SK-N-SH treated with all-trans-retinoic acid at 6 μM for 48 hours (cell line): ENCODE data around the gene MS4A6E.
"Not testable (repeated sequence)": the region's sequence is repeated elsewhere in the genome, so short reads cannot be mapped to it uniquely, and the experiment has no call there.

Experiments used
- ATAC-seq: fragments of 200-7000 bp; cut with Tn5 transposase; 3 replicates; pipeline ENCODE4 v1.9.1; 2020; ENCODE audit warnings: mild to moderate bottlenecking, moderate library complexity
- ARNTL ChIP-seq: fragments of 450-650 bp; formaldehyde crosslinking; IDR thresholded peaks from 2 replicates; pipeline ENCODE4 v1.5.0; 2020; ENCODE audit warnings: low read depth, mild to moderate bottlenecking, moderate library complexity, borderline replicate concordance
- BACH2 ChIP-seq: fragments of 250-450 bp; sonication (Bioruptor Pico); IDR thresholded peaks from 2 replicates; pipeline ENCODE4 v1.9.0; 2021; ENCODE audit warnings: mild to moderate bottlenecking, borderline replicate concordance
- CSDC2 ChIP-seq: fragments of 250-450 bp; sonication (Bioruptor Pico); IDR thresholded peaks from 2 replicates; pipeline ENCODE4 v1.5.0; 2020; ENCODE audit warnings: mild to moderate bottlenecking, moderate library complexity
- CSRNP3 ChIP-seq: fragments of 250-450 bp; sonication (Bioruptor Pico); IDR thresholded peaks from 2 replicates; pipeline ENCODE4 v1.5.1; 2021; ENCODE audit warnings: mild to moderate bottlenecking, moderate library complexity
- ESRRG ChIP-seq: fragments of 250-450 bp; sonication (Bioruptor Pico); IDR thresholded peaks from 2 replicates; pipeline ENCODE4 v1.6.1; 2021; ENCODE audit warnings: mild to moderate bottlenecking
- GLIS3 ChIP-seq: fragments of 250-450 bp; sonication (Bioruptor Pico); IDR thresholded peaks from 2 replicates; pipeline ENCODE4 v1.5.0; 2020; ENCODE audit warnings: mild to moderate bottlenecking, moderate library complexity
- ISL1 ChIP-seq: fragments of 250-450 bp; sonication (Bioruptor Pico); IDR thresholded peaks from 2 replicates; pipeline ENCODE4 v2.1.2; 2022; ENCODE audit warnings: mild to moderate bottlenecking, moderate library complexity
- OSR1 ChIP-seq: fragments of 250-450 bp; sonication (Bioruptor Pico); IDR thresholded peaks from 2 replicates; pipeline ENCODE4 v1.8.0; 2022; ENCODE audit warnings: moderate library complexity, mild to moderate bottlenecking, inconsistent platforms
- PPARA ChIP-seq: fragments of 250-450 bp; sonication (Bioruptor Pico); IDR thresholded peaks from 2 replicates; pipeline ENCODE4 v1.5.0; 2020; ENCODE audit warnings: mild to moderate bottlenecking, borderline replicate concordance
- RARB ChIP-seq: fragments of 250-450 bp; sonication (Bioruptor Pico); IDR thresholded peaks from 2 replicates; pipeline ENCODE4 v1.8.0; 2021; ENCODE audit warnings: mild to moderate bottlenecking, moderate library complexity
- TCF4 ChIP-seq: fragments of 250-450 bp; sonication (Bioruptor Pico); IDR thresholded peaks from 2 replicates; pipeline ENCODE4 v1.8.0; 2021; ENCODE audit warnings: mild to moderate bottlenecking, moderate library complexity, borderline replicate concordance
- TOX ChIP-seq: fragments of 250-450 bp; sonication (Bioruptor Pico); IDR thresholded peaks from 2 replicates; pipeline ENCODE4 v1.8.0; 2021; ENCODE audit warnings: mild to moderate bottlenecking, moderate library complexity, borderline replicate concordance
- ZFP3 ChIP-seq: fragments of 250-450 bp; sonication (Bioruptor Pico); IDR thresholded peaks from 2 replicates; pipeline ENCODE4 v1.5.0; 2020; ENCODE audit warnings: mild to moderate bottlenecking, moderate library complexity
- ZFP30 ChIP-seq: fragments of 450-650 bp; formaldehyde crosslinking; IDR thresholded peaks from 2 replicates; pipeline ENCODE4 v1.5.0; 2022; ENCODE audit warnings: mild to moderate bottlenecking, moderate library complexity
- ZNF565 ChIP-seq: fragments of 450-650 bp; formaldehyde crosslinking; conservative IDR thresholded peaks from 2 replicates; pipeline ENCODE4 v1.5.0; 2020; ENCODE audit warnings: low read depth, mild to moderate bottlenecking, moderate library complexity
- ZNF70 ChIP-seq: fragments of 450-650 bp; formaldehyde crosslinking; IDR thresholded peaks from 2 replicates; pipeline ENCODE4 v1.5.0; 2020; ENCODE audit warnings: mild to moderate bottlenecking, moderate library complexity
- ZNF8 ChIP-seq: fragments of 450-650 bp; formaldehyde crosslinking; IDR thresholded peaks from 2 replicates; pipeline ENCODE4 v1.5.0; 2020; ENCODE audit warnings: mild to moderate bottlenecking, moderate library complexity
- TF ChIP-seq, protein P1 (sequence below): fragments of 250-450 bp; sonication (Bioruptor Pico); IDR thresholded peaks from 2 replicates; pipeline ENCODE4 v1.8.0; 2020; ENCODE audit warnings: mild to moderate bottlenecking, moderate library complexity, borderline replicate concordance
- TF ChIP-seq, protein P2 (sequence below): fragments of 250-450 bp; sonication (Bioruptor Pico); IDR thresholded peaks from 2 replicates; pipeline ENCODE4 v1.5.0; 2020; ENCODE audit warnings: mild to moderate bottlenecking, moderate library complexity
- TF ChIP-seq, protein P3 (sequence below): fragments of 250-450 bp; sonication (Bioruptor Pico); IDR thresholded peaks from 2 replicates; pipeline ENCODE4 v1.5.1; 2020; ENCODE audit warnings: low read depth, mild to moderate bottlenecking, moderate library complexity

The MS4A6E gene

DNA sequence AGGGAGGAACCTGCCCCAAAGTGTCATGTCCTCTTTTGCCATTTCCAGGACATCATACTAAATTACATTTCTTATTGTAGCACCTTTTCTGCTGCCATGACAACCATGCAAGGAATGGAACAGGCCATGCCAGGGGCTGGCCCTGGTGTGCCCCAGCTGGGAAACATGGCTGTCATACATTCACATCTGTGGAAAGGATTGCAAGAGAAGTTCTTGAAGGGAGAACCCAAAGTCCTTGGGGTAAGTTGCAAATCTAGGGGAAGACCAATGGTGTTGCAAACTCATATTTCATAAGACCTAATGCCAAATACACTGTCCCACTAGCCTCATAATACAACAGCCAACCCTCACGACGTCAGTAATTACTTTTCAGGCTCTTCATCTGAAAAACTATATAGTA, 34.9 kb upstream of the MS4A6E start:
- TF ChIP-seq BACH2 (CRISPR knock-in tag): no peak
- TF ChIP-seq, all 23 proteins: peak for 0
- ATAC-seq: no peak

GRCh38 chr11:60301178-60301577, 25.9 kb upstream of the MS4A6E start:
- no peak for ATAC-seq
- TF ChIP-seq ESRRG (CRISPR knock-in tag) (no peak), GLIS3 (CRISPR knock-in tag) (no peak), ISL1 (CRISPR knock-in tag) (no peak), CSDC2 (no peak)

DNA sequence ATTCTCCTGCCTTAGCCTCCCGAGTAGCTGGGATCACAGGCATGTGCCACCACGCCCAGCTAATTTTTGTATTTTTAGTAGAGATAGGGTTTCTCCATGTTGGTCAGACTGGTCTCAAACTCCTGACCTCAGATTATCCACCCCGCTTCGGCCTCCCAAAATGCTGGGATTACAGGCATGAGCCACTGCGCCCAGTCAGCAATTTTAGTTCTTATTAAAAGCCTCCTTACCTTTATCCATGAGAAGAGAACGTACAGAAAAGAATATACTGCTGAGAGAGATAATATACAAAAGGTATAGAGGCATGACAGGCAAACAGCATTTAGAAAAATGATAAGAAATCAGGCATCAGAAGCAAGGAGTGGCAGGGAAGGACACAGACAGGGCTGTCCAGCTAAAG, 25.2 kb upstream of the MS4A6E start:
- ATAC-seq: not testable (repeated sequence)

DNA sequence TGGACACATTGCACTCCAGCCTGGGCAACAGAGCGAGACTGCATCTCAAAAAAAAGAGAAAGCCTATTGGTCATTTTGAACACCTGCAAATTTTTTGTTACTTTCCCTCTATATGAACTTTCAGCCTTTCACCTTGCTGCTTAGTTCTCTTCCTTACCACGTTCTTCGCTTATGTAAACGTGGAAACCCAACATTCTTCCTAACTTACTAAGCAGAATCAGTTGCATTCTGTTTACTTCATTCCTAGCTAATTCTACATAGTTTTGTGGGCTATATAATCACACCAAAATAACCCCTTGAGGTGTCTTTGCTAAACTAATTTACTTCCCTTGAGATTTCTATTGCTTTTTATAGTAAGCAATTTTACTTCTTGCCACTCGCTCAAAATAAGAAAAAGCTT, 23.4 kb upstream of the MS4A6E start:
- TF ChIP-seq OSR1: no peak
- TF ChIP-seq ZNF70 (CRISPR knock-in tag): no peak
- TF ChIP-seq CSDC2: no peak
- TF ChIP-seq CSRNP3 (CRISPR knock-in tag): no peak
- no peak for TF ChIP-seq TOX (CRISPR knock-in tag)
- no peak for TF ChIP-seq ISL1 (CRISPR knock-in tag)
- TF ChIP-seq ZFP30 (CRISPR knock-in tag): no peak
- no peak for TF ChIP-seq RARB (CRISPR knock-in tag)
- TF ChIP-seq ZNF8 (CRISPR knock-in tag): no peak
- TF ChIP-seq, all 23 proteins: peak for 0
- ATAC-seq: no peak

- TF ChIP-seq TCF4 (CRISPR knock-in tag) (no peak), PPARA (no peak), ESRRG (CRISPR knock-in tag) (no peak), TOX (CRISPR knock-in tag) (no peak), ZFP3 (no peak), ARNTL (CRISPR knock-in tag) (no peak), RARB (CRISPR knock-in tag) (no peak), ZNF565 (CRISPR knock-in tag) (no peak), ISL1 (CRISPR knock-in tag) (no peak), ZNF8 (CRISPR knock-in tag) (no peak), ZFP30 (CRISPR knock-in tag) (no peak), OSR1 (no peak)
- TF ChIP-seq, protein P1, sequence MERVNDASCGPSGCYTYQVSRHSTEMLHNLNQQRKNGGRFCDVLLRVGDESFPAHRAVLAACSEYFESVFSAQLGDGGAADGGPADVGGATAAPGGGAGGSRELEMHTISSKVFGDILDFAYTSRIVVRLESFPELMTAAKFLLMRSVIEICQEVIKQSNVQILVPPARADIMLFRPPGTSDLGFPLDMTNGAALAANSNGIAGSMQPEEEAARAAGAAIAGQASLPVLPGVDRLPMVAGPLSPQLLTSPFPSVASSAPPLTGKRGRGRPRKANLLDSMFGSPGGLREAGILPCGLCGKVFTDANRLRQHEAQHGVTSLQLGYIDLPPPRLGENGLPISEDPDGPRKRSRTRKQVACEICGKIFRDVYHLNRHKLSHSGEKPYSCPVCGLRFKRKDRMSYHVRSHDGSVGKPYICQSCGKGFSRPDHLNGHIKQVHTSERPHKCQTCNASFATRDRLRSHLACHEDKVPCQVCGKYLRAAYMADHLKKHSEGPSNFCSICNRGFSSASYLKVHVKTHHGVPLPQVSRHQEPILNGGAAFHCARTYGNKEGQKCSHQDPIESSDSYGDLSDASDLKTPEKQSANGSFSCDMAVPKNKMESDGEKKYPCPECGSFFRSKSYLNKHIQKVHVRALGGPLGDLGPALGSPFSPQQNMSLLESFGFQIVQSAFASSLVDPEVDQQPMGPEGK: no peak
- TF ChIP-seq, protein P2, sequence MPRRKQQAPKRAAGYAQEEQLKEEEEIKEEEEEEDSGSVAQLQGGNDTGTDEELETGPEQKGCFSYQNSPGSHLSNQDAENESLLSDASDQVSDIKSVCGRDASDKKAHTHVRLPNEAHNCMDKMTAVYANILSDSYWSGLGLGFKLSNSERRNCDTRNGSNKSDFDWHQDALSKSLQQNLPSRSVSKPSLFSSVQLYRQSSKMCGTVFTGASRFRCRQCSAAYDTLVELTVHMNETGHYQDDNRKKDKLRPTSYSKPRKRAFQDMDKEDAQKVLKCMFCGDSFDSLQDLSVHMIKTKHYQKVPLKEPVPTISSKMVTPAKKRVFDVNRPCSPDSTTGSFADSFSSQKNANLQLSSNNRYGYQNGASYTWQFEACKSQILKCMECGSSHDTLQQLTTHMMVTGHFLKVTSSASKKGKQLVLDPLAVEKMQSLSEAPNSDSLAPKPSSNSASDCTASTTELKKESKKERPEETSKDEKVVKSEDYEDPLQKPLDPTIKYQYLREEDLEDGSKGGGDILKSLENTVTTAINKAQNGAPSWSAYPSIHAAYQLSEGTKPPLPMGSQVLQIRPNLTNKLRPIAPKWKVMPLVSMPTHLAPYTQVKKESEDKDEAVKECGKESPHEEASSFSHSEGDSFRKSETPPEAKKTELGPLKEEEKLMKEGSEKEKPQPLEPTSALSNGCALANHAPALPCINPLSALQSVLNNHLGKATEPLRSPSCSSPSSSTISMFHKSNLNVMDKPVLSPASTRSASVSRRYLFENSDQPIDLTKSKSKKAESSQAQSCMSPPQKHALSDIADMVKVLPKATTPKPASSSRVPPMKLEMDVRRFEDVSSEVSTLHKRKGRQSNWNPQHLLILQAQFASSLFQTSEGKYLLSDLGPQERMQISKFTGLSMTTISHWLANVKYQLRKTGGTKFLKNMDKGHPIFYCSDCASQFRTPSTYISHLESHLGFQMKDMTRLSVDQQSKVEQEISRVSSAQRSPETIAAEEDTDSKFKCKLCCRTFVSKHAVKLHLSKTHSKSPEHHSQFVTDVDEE: no peak
- TF ChIP-seq, protein P3, sequence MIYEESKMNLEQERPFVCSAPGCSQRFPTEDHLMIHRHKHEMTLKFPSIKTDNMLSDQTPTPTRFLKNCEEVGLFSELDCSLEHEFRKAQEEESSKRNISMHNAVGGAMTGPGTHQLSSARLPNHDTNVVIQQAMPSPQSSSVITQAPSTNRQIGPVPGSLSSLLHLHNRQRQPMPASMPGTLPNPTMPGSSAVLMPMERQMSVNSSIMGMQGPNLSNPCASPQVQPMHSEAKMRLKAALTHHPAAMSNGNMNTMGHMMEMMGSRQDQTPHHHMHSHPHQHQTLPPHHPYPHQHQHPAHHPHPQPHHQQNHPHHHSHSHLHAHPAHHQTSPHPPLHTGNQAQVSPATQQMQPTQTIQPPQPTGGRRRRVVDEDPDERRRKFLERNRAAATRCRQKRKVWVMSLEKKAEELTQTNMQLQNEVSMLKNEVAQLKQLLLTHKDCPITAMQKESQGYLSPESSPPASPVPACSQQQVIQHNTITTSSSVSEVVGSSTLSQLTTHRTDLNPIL (CRISPR knock-in tag): no peak
- TF ChIP-seq, all 23 proteins: peak for 0
- peak; percentile 33; the same call in 1 of the 3 replicates for ATAC-seq
These were observed 21.0 kb upstream of the MS4A6E start for GRCh38 chr11:60305906-60306619.
